RPMI8226 (cell line): ENCODE results near the gene HOXA2.
A peak's percentile ranks its signal among the peaks of the same experiment; 100 is the strongest.

Experiments
- DNase-seq: peaks from one replicate; pipeline ENCODE4 v3.0.0-alpha.2; 2015

The HOXA2 gene

GRCh38 chr7:27124902-27125689 lies 22.6 kb upstream of the HOXA2 start:
- no peak for DNase-seq

DNA sequence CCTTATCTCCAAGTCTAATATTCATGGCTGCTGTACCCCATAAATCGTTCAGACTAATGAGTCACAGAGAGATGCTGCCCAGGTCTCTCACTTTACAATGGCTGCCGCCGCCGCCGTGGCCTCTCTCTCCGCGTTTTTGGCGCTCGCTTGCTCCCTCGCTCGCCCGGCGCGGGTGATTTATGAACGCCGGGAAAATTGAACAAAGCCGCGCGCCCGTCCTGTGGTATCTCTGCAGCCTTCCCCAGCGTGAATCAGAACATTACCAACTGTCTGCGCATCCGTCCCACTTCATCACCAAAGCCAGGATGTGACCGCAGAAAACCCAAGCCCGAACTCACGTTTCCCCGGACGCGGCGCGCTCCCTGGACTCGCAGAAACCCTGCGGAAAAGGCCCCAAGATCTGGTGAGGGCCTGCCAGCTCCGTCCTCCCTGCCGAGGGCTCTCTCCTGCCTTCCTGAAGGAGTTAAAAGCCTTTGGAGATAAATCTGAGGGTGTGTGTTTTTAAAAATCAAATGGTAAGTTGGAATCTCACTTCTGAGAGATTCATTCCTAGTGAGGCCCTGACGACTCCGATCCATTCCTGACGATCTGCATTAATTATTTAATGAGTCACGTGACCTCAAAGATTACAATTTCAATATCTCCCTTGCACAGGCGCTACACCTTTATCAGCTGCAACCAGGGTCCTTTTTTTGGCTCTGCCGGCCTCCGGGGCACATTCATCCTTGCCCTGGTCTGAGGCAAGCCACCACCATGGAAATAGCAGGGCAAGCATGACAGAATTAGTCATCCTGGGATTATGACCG lies 21.8 kb upstream of the HOXA2 start:
- no peak for DNase-seq

- no peak for DNase-seq
These were observed 21.1 kb upstream of the HOXA2 start for GRCh38 chr7:27123477-27124053.

DNA sequence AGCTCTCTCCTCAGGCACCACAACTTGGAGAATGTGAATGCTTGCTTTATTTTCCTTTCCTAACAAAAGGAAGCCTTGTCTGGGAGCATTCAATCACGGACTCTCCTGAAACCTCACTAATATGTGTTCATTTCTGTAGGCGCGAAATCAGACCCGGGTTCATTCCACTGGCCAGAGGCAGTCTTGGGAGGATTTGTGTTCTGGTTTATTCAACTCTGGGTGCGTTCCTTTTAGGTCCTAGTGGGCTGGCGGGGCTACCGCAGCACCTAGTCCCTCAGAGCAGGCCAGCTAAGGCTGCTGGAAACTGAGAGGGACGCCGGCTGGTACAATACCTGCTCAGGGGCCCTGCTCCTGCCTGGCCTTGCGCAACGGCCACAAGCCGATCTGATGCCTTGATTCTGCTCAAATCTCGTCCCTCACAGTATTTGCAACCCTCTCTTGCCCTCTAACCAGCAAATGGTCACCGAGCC lies 20.6 kb upstream of the HOXA2 start:
- no peak for DNase-seq

DNA sequence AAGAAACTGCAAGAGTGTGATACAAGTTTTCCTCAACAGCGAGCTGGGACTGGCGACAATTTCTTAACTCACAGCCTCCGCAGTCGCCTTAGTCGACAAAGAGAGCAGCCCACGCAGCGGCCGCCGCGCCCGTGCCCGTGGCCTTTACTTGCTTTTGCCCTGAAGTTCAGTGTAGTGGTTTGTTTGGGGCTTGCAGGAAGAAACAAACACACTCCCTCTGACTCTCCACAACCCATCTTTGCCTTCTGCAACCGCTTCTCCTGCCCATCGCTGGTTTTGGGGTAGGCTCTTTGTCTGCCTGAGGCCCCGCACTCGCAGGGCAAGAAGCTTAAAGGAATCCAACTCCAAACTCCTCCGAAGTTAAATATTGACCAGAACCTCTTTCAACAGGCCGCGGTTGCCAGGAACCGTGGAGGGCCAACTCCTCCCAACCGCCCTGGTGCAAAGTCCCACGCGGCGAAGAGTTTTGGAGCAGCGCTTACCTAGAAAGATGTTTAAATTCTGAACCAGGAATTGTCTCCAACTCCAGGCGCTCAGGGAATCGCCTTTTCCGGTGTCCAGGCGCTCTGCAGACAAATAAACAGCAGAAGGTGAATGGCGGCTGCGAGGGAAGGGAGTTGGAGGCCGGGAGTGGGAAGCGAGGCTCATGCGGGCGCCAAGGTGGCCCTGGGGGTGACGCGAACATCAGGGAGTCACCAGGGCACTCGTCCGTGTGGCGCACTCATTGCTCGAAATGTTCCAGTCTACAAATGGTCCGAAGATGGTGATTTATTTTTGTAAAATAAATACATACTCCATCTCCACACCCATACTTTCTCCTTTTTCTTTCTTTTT lies 19.8 kb upstream of the HOXA2 start:
- no peak for DNase-seq

GRCh38 chr7:27121684-27122076 lies 19.2 kb upstream of the HOXA2 start:
- no peak for DNase-seq

DNA sequence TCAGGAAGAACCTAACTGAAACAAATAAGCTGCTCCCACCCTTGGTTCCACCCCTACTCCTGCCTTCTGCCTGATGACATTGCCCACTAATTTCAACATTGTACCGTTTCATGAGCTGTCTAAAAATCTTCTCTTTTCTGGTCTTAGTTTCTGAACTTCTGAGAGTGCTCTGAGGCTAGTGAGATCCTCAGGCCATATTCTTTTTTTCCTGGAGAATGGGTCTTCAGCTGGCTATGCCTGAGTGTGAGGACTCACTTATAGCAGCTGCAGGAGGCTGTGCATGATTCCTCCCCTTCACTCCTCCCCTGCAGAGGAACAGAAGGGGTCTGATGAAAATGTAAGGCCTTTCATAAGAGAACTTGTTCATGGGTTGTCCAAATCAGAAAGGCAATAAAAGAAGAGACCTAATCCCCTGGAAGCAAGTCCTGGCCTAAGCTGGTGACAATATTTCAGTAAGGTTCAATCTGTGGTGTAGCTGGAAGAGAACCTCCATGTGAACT lies 17.0 kb upstream of the HOXA2 start:
- no peak for DNase-seq

GRCh38 chr7:27118580-27118979 lies 16.1 kb upstream of the HOXA2 start:
- DNase-seq: no peak

GRCh38 chr7:27117887-27118491 lies 15.5 kb upstream of the HOXA2 start:
- no peak for DNase-seq

DNA sequence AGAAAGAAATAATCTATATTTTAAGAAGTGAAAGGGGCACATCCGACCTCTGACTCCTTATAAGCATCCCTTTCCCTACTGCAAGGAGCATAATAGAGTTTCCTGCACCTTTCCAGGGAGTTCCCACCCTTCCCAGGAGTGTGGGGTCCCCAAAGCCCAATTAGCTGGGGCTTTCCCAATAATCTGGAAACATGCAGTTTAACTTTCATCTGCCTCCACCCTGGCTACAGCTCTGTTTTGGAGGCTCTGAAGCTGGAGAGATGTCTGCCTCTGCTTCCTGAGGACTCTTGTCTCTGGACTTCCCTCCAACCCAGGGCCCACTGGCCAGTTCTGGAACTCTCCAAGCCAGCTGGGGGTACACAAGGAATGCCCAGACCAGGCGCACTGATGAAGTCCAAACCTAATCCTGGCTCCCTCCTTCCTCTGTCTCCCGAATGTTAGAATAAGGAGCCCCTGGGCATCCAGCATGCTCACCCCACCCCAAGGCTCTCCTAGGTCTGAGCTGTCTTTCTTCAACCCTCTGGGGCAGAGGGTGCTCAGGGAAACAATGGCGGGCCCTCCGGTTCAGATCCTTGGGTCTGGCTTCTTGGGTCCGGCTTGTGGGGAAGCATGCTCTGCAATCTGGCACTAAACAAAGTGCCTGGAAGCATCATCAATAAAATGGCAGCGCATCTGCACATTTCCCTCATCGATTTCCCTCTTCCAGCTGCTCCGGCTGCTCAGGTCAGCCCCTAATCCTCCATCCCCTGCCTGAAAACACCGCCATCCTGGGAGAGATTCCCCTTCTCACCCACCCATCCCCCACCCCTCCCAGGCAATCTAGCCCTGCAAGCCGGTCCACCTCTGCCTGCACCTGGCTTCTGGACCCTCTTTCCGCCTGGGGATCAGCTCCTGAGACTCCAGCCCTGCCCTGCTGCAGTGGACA lies 14.7 kb upstream of the HOXA2 start:
- no peak for DNase-seq

- DNase-seq: no peak
These were observed 13.8 kb upstream of the HOXA2 start for GRCh38 chr7:27116031-27116961.

- DNase-seq: peak; percentile 10
These were observed 12.9 kb upstream of the HOXA2 start for GRCh38 chr7:27115221-27116026.

DNA sequence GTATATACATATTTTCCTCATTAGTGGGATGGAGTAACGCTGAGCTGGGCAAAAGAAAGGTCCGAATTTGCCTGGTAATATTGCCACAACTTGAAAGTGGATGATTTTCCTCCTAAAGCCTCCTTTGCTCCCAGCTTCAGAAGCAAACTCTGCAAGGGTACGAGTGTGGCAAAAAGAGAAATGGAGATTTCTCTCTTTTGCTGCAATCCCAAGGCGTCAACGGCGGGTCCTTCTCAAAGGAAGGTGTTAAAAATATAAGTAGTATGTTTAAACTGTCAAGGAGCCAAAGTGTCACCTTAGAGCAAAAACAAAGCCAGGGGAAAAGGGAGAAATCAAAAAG lies 12.4 kb upstream of the HOXA2 start:
- DNase-seq: no peak

DNA sequence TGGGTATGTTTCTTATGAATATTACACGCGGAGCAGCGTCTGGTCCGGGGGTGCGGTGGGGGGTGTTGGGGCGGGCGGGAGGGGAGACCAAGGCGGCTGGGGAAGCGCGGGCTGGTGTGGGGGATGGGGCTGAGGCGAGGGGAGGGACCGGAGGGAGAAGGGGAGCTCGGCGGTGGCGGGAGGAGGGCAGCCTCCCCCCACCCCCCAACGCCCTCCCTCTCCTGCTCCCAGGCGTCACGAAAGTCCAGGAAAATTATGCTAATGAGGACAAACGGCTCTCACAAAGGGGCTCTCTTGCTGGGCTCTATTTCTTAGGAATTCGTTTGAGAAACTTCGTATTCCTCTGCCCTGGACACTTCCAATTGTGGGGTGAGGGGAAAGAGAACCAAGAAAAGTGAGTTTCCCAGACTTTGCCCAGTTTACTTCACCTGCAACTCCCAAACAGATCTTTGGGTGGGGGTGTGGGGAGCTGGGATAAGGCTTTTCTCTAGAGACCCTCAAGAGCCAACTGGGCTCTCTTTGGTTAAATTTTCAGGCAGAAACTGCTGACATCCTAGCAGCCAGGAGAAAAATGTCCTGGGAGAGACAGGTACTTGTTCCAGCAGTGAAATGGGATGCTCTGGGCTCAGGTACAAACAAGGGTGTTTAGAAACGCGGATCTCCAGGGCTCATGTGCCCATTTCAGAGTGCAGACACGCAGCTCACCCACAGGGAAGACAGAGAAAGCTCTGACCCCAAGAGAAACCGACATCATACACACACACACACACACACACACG lies 11.7 kb upstream of the HOXA2 start:
- no peak for DNase-seq

- DNase-seq: no peak
These were observed 10.8 kb upstream of the HOXA2 start for GRCh38 chr7:27112955-27113949.

- no peak for DNase-seq
These were observed 9.9 kb upstream of the HOXA2 start for GRCh38 chr7:27112361-27112760.

DNA sequence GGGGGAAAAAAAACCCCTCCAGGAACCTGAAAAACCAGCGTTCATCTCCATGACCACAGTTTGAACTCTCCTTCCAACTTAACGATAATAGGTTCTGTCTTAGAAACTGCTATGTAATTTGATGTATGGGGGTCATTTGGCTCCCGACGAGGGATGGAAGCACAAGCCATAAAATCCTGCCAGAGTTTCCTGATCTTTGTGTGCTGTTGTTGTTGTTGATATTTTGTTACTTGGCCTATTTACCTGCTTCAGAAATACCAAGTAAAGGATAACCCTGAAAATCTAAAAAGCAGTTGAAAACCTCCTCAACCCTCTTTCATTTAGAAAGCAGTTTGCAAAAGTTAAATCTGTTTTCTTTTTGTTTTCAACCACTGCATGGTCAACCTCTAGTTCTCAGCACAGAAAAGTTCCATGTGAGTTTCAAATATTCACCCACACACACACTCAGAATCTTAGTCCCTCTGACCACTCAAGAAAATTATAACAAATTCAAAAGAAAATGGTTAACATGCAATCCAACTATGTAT lies 9.3 kb upstream of the HOXA2 start:
- no peak for DNase-seq
